GM21717 (cell line): ENCODE data around the gene DNAH12.
"Not testable (repeated sequence)": the region's sequence is repeated elsewhere in the genome, so short reads cannot be mapped to it uniquely, and the experiment has no call there.

Experiments
- ATAC-seq: cut with Tn5 transposase; IDR thresholded peaks from one replicate; pipeline ENCODE4 v1.9.1; 2021; ENCODE audit warnings: mild to moderate bottlenecking, moderate library complexity; ENCODE audit not compliant: unreplicated experiment

Gene DNAH12

DNA sequence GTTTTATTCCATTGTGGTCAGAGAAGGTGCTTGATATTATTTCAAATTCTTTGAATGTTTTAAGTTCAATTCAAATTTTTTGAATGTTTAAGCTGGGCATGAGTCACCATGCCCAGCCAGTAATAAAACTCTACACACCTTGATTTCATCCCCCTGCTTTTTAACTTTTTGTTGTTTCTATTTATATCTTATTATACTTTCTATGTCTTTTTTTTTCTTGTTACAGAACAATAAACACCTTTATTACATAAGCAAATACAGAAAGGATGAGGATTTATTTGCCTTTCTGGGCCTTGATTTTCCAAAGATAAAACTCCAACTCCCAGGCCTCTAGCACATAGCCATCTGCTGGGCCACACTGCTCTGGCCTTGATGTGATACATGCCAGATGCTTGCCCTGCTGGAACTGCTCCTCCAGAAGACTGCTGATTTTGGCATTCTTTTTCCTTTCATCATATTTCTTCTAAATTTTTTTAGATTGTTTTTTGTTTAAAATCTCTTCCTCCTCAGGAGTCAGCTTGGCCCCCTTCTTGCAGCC is 14.0 kb downstream of the DNAH12 start:
- ATAC-seq, result no peak

DNA sequence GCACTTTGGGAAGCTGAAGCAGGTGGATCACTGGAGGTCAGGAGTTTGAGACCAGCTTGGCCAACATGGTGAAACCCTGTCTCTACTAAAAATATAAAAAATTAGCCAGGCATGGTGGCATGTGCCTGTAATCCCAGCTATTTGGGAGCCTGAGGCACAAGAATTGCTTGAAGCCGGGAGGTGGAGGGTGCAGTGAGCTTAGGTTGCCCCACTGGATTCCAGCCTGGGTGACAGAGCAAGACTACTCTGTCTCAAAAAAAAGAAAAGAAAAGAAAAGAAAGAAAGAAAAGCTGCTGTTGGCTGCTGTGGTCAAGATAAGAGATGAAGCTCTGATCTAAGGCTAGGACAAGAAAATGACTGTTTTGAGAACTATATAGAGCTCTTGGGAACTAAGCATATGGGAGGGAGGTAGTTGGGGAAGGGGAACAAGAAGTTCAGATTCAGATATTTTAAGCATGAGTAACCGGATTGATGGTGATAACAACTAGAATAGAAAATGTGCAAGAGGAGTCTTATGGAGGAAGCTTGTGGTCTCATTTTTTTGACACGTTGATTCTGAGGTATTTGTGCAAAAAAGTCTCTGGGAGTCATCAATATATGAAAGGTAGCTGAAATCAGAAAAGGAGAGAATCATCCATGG is 25.7 kb downstream of the DNAH12 start:
- no peak for ATAC-seq

DNA sequence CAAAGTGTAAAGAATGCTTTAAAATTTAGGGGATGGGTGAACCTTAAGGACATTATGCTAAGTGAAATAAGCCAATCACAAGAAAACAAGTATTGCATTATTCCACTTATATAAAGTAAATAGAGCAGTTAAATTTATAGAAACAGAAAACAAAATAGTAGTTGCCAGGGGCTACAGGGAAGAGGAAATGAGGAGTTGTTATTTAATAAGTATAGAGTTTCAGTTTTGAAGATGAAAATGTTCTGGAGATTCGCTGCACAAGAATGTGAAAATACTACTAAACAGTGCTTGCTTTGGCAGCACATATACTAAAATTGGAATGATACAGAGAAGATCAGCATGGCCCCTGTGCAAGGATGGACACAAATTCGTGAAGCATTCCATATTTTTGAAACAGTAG is 32.0 kb downstream of the DNAH12 start:
- ATAC-seq, result no peak

DNA sequence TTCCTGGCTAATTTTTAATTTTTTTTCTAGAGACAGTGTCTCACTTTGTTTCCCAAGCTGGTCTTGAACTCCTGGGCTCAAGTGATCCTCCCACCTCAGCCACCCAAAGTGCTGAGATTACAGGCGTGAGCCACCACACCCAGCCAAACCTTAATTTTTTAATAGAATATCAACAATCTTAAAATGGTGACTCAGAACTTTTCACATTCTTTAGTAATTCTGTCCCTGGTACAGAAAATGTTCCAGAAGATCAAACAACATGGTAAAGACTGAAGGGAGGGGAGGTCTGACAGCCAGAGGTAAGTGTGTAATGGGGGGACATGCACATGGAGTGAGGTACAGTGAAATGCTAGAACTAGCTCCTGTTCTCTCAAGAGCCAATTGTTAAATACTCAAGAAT is 38.2 kb downstream of the DNAH12 start:
- no peak for ATAC-seq

DNA sequence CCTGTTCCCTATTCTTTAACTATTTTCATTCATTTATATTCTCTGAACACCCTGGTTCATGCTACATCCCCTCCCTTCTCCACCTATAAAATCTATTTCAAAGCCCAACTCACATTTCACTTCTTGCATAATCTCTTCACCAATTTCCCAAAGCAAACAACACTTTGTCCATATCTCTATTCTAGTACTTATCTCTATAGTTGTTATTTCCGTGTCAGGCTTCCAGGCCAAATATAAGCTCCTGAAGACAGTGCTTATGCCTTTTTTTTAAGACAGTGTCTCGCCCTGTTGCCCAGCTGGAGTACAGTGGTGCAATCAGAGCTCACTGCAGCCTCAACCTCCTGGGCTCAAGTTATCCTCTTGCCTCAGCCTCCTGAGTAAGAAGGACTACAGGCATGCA is 43.6 kb downstream of the DNAH12 start:
- ATAC-seq, result no peak

DNA sequence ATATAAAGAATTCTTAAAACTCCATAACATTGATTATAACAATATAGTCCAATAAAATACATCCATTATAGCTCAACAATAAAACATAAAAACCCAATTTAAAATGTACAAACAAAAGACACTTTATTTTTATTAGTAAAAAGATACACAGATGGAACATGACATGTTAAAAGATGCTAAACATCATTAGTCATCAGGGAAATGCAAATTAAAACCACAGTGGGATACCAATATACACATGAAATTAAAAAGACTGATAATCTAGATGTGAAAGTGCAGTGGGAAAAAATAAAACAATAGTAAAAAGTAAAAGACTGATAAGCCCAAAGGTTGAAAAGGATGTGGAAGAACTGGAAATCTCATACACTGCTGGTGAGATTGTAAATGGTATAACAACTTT is 46.2 kb downstream of the DNAH12 start:
- ATAC-seq, result no peak

DNA sequence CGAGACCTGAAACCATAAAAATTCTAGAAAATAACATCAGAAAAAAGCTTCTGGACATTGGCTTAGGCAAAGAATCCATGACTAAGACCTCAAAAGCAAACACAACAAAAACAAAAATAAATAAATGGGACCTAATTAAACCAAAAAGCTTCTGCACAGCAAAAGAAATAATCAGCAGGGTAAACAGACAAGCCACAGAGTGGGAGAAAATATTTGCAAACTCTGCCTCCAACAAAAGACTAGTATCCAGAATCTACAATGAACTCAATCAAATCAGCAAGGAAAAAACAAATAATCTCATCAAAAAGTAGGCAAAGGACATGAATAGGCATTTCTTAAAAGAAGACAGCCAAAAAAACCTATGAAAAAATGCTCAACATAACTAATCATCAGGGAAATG is 59.6 kb downstream of the DNAH12 start:
- no peak for ATAC-seq

DNA sequence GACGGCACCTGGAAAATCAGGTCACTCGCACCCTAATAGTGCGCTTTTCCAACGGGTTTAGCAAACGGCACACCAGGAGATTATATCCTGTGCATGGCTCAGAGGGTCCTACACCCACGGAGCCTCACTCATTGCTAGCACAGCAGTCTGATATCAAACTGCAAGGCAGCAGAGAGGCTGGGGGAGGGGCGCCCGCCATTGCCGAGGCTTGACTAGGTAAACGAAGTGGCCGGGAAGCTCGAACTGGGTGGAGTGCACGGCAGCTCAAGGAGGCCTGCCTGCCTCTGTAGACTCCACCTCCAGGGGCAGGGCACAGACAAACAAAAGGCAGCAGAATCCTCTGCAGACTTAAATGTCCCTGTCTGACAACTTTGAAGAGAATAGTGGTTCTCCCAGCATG is 67.0 kb downstream of the DNAH12 start:
- not testable (repeated sequence) for ATAC-seq

DNA sequence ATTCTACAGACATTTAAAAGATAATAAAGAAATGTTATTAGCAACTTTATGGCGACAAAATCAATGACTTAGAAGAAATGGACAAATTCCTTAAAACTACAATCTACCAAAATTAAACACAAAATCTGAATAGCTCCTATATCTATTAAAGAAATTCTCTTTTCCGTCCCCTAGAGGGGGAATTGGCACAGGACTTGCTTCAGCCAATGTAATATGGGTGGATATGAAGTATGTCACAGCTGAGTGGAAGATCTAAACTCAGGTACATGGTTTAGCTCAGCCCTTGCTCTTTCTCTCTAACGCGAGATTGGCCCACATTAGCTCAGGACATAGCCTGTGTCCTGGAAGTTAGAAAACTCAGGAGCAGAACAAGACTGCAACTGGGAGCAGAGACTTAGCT is 79.3 kb downstream of the DNAH12 start:
- no peak for ATAC-seq

DNA sequence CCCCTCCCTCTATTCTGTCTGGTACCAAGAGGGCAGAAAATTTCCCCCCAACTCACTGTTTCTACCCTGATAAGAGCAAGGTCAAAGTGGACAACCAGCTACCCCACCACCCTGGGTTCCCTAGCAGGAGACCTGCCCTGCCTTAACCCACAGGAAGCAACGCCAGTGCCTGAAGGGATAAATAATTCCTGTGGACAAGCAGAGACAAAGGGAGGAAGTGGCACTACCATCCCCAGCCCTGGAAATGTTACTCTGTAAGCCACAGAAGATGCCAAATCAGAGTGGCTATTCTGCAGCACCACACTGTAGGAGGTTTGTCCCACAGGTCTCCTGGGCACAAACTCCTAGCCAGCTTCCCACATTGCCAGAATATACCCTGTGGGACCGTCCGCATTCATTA is 80.1 kb downstream of the DNAH12 start:
- no peak for ATAC-seq

DNA sequence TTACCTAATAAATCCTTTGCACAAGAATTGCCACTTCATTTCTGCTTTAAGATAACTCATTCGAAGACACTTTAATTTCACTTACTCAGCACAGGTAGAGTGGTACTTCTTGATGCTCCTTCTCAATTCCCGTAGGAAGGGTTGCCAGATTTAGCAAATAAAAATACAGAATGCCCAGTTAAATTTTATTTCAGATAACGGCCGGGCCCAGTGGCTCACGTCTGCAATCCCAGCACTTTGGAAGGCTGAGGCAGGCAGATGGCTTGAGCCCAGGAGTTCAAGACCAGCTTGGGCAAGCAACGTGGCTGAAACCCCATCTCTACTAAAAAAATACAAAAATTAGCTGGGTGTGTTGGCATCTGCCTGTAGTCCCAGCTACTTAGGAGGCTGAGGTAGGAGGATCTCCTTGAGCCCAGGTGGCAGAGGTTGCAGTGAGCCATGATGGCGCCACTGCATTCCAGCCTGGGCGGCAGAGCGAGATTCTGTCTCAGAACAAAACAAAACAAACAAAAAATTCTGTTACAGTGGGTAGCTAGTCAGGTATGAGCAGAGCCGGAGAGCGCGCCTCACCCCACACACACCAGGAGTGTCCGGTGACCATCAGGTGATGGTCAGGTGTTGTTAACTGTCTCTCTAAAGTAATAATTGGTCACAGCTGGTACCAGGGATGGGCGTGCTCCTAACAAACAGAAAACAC is 92.8 kb downstream of the DNAH12 start:
- no peak for ATAC-seq

DNA sequence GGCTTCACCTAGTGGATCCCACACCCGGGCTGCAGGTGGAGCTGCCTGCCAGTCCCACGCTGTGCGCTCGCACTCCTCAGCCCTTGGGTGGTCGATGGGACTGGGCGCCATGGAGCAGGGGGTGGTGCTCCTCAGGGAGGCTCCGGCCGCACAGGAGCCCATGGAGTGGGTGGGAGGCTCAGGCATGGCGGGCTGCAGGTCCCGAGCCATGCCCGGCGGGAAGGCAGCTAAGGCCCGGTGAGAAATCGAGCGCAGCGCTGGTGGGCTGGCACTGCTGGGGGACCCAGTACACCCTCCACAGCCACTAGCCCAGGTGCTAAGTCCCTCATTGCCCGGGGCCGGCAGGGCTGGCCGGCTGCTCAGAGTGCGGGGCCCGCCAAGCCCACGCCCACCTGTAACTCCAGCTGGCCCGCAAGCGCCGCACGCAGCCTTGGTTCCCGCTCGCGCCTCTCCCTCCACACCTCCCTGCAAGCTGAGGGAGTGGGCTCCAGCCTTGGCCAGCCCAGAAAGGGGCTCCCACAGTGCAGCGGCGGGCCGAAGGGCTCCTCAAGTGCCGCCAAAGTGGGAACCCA is 94.8 kb downstream of the DNAH12 start:
- ATAC-seq, result not testable (repeated sequence)

DNA sequence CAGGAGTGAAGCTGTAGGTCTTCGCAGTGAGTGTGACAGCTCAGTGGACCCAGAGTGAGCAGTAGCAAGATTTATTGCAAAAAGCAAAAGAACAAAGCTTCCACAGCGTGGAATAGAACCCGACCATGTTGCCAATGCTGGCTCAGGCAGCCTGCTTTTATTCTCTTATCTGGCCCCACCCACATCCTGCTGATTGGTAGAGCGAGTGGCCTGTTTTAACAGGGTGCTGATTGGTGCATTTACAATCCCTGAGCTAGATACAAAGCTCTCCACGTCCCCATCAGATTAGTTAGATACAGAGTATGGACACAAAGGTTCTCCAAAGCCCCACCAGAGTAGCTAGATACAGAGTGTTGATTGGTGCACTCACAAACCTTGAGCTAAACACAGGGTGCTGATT is 95.7 kb downstream of the DNAH12 start:
- ATAC-seq, result not testable (repeated sequence)

DNA sequence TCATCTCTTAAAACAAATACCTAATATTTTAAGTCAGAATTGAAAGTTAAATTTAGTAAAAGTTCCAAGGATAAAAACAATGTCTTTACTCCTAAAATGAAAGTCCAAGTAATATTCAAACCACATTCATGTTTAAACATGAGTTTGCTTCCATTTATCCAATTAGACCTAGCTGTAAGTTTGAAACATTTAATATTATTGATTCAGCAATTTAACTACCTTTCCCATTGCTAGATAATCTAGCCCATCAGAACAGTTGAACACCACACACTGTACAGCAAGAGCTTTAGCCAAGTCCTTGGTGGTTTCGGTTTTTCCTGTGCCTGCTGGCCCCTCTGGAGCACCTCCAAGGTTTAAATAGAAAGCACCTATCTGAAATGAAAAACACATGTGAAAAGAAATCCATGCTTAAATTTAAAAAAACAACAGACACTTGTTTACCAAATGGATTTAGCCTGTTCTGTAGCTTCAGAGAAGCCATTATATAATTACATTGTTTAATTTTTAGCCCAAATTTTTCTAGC is 97.8 kb downstream of the DNAH12 start:
- ATAC-seq, result no peak

DNA sequence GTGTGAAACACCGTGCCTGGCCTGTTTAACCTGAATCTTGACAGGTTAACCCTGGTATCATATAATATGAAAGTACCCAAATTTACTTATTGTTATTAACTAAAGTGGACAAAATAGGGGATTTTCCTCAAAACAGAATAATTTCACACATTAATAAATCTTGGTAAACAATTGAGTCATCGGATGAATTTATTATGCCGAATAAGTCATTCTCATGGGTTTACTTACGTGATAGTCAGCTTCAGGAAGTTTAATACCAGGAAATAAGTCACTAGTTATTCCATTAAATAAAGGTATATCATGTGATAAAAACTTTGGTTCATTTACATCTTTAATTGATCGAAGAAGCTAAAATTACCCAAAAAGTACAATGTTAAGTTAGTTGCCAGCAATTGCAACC is 99.7 kb downstream of the DNAH12 start:
- no peak for ATAC-seq

DNA sequence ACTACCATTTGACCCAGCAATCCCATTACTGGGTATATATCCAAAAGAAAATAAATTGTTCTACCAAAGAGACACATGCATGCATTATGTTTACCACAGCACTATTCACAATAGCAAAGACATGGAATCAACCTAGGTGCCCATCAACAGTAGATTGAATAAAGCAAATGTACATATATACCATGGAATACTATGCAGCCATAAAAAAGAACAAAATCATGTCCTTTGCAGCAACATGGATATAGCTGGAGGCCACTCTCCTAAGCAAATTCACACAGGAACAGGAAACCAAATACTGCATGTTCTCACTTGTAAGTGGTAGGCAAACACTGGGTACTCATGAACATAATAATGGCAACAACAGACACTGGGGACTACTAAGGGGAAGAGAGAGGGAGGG is 104.0 kb downstream of the DNAH12 start:
- ATAC-seq, result not testable (repeated sequence)

DNA sequence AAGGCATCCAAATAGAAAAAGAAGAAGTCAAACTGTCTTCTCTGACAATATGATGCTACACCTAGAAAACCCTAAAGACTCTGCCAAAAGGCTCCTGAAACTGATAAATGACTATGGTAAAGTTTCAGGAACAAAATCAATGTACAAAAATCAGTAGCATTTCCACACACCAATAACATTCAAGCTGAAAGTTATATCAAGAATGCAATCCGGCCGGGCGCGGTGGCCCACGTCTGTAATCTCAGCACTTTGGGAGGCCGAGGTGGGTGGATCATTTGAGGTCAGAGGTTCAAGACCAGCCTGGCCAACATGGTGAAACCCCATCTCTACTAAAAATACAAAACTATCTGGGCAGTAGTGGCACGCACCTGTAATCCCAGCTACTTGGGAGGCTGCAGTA is 105.7 kb downstream of the DNAH12 start:
- not testable (repeated sequence) for ATAC-seq

DNA sequence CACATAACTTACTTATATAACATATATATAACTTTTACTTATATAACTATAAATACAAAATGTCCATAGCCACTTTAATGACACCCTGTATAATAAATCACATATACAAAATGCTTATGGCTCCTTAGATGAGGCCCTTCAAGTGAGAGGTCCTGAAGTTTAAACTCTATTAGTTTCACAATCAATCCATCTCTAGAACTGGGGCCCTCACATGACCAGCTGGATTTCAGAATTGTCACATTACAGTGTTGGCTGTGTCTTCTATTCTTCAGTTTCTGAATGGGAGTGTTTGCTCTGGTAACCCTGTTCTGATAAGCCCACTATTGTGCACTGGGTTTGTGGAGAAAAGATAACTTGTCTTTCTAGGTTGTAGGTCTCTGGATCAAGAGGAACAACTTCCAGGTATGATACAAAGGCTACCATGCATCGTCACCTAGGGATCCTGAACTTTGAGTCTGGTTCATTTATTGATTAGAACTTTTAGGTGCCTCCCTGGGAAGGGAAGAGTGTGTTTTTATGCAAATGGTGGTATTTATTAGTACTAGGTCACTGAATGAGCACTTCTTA is 107.9 kb downstream of the DNAH12 start:
- ATAC-seq, result no peak

DNA sequence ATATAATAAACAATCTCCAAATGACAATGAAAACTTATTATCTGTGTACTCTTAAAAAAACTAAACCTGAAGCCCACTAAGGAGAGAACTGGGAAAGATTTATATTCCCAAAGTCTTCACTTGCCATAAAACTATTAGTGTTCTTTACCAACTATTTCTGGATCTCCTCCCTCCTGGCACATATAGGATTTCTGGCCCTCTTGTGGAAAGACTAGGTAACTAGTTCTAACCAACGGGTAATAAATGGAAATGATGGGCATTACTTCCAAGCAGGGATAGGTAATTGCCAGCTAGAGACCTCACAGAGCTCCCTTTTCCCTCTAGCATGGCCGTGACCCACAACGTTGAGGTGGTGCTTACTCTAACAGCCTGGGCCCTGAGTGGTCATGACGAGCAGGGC is 110.1 kb downstream of the DNAH12 start:
- ATAC-seq, result no peak

DNA sequence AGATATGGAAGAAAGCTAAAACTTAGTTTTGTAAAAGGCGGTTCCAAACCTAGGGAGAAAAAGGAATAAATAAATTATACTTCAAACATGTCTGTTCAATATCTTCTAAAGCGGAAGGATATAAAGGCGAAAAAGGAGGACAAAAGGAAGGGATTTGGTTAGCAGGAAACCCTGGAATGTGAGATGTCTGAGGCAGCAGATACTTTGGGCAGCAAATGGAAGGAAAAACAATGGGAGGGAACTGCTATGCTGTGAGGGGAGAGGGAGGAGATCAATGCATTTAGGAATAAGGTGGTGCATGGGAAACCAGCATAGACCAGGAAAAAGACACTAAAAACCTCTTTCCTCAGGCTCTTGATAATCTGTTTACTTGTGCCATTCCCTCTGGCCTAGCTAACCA is 120.8 kb downstream of the DNAH12 start:
- no peak for ATAC-seq

DNA sequence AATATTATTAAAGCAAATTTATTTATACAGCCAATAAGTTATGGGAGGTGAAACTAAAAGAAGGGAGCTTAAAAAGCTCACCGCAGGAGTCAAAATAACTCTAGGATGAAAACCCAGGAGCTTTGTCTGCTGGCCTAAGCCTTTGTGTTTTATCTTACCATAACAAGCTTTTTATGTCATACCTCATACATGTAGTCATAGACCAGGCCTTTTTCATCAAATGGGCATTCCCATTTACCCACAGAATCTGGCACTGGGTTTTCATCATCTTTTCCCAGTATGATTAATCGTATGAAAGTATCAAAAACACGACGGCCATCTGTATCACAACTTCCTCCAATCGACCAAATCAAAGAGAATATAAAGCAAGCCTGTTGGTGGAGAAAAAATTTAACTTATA is 122.8 kb downstream of the DNAH12 start:
- no peak for ATAC-seq

DNA sequence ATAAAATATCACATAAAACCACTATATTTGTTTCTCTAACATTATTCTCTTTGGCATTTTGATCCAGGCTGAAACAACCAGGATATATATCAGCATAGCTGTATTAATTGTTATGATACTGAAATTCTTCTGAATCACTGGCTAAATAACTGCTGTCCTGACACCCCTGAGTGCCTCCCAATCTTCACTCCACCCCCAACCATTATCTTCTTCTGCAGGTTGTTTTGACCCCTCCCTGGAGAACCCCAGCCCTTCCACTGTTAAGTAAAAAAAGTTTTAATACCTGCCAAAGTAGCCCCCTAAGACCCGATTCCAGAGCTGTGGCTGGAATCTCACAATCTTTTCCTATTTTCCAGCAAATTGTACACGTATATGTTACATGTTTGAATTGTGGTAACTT is 124.1 kb downstream of the DNAH12 start:
- no peak for ATAC-seq
